ENCODE results near the gene PPP2R2C.

Gene PPP2R2C

GRCh38 chr4:6474705-6475457, 2.5 kb upstream of the PPP2R2C start:
- Histone ChIP-seq H3K23ac (ENCODE audit: low read length in 2 of 2) (no peak overlapping the region), H3K9ac (ENCODE audit: low read length) (no peak overlapping the region), H3K4me3 (ENCODE audit: insufficient read depth in 1 of 2, low read depth in 1 of 2, low read length in 2 of 2) (no peak overlapping the region), H2BK12ac (ENCODE audit: low read length in 2 of 2) (no peak overlapping the region), H3K18ac (ENCODE audit: low read depth in 1 of 2, low read length in 2 of 2) (no peak overlapping the region), H2AFZ (ENCODE audit: low read depth, low read length) (no peak overlapping the region), H2AK5ac (ENCODE audit: low read length, severe bottlenecking) (no peak overlapping the region), H3K79me1 (replicated peaks; ENCODE audit: low read length, poor library complexity, severe bottlenecking) (no peaks in the 10 kb centered on the region), H3K9me3 (ENCODE audit: control insufficient read depth, low read length) (no peaks in the 10 kb centered on the region), H3K4ac (ENCODE audit: low read depth in 1 of 2, low read length in 2 of 2) (no peak overlapping the region), H3K36me3 (ENCODE audit: control insufficient read depth in 1 of 2, insufficient read depth in 2 of 2, low read depth in 1 of 2, low read length in 2 of 2) (no peaks in the 10 kb centered on the region), H3K27ac (ENCODE audit: low read length, poor library complexity, severe bottlenecking) (no peak overlapping the region), H4K91ac (ENCODE audit: low read length) (no peak overlapping the region), H3K14ac (ENCODE audit: low read length in 2 of 2) (no peak overlapping the region), H3K4me2 (ENCODE audit: low read length, poor library complexity, severe bottlenecking) (no peak overlapping the region), H3K27me3 (ENCODE audit: control insufficient read depth in 1 of 2, insufficient read depth in 1 of 2, low read length in 2 of 2) (peaks cover 45 to 56% of the 10 kb centered on the region in 2 experiments), H4K8ac (ENCODE audit: low read length) (no peak overlapping the region), H3K4me1 (ENCODE audit: control insufficient read depth, insufficient read depth, low read depth, low read length) (peaks cover 16% of the 10 kb centered on the region), H2BK5ac (ENCODE audit: low read depth, low read length, poor library complexity, severe bottlenecking) (no peak overlapping the region), H2BK15ac (ENCODE audit: low read depth, poor library complexity, severe bottlenecking) (no peak overlapping the region), H2BK120ac (ENCODE audit: low read depth, low read length) (no peak overlapping the region)
- 79% methylated on average over 7 of the region's 9 CpGs for WGBS
- no peak for DNase-seq

- H3K27ac ChIP-seq (ENCODE audit: low read length, poor library complexity, severe bottlenecking): no peak overlapping the region
- H2BK12ac ChIP-seq (ENCODE audit: low read length in 2 of 2): no peak overlapping the region
- H4K91ac ChIP-seq (ENCODE audit: low read length): no peak overlapping the region
- H3K79me1 ChIP-seq (replicated peaks; ENCODE audit: low read length, poor library complexity, severe bottlenecking): no peaks in the 10 kb centered on the region
- H3K4ac ChIP-seq (ENCODE audit: low read depth in 1 of 2, low read length in 2 of 2): no peak overlapping the region
- no peaks in the 10 kb centered on the region for H3K36me3 ChIP-seq (ENCODE audit: control insufficient read depth in 1 of 2, insufficient read depth in 2 of 2, low read depth in 1 of 2, low read length in 2 of 2)
- H3K23ac ChIP-seq (ENCODE audit: low read length in 2 of 2): no peak overlapping the region
- H3K14ac ChIP-seq (ENCODE audit: low read length in 2 of 2): no peak overlapping the region
- WGBS: 60% methylated on average over 5 of the region's 5 CpGs
- no peak overlapping the region for H3K4me2 ChIP-seq (ENCODE audit: low read length, poor library complexity, severe bottlenecking)
- H2BK15ac ChIP-seq (ENCODE audit: low read depth, poor library complexity, severe bottlenecking): no peak overlapping the region
- no peaks in the 10 kb centered on the region for H3K9me3 ChIP-seq (ENCODE audit: control insufficient read depth, low read length)
- H2BK120ac ChIP-seq (ENCODE audit: low read depth, low read length): no peak overlapping the region
- peaks cover 16% of the 10 kb centered on the region for H3K4me1 ChIP-seq (ENCODE audit: control insufficient read depth, insufficient read depth, low read depth, low read length)
- no peak overlapping the region for H3K9ac ChIP-seq (ENCODE audit: low read length)
- no peak overlapping the region for H4K8ac ChIP-seq (ENCODE audit: low read length)
- H3K4me3 ChIP-seq (ENCODE audit: insufficient read depth in 1 of 2, low read depth in 1 of 2, low read length in 2 of 2): no peak overlapping the region
- no peak overlapping the region for H2AFZ ChIP-seq (ENCODE audit: low read depth, low read length)
- H2AK5ac ChIP-seq (ENCODE audit: low read length, severe bottlenecking): no peak overlapping the region
- no peak overlapping the region for H2BK5ac ChIP-seq (ENCODE audit: low read depth, low read length, poor library complexity, severe bottlenecking)
- no peak for DNase-seq
- H3K18ac ChIP-seq (ENCODE audit: low read depth in 1 of 2, low read length in 2 of 2): no peak overlapping the region
- peaks cover 50 to 62% of the 10 kb centered on the region in 2 experiments for H3K27me3 ChIP-seq (ENCODE audit: control insufficient read depth in 1 of 2, insufficient read depth in 1 of 2, low read length in 2 of 2)
Measured at GRCh38 chr4:6474053-6474568, 1.7 kb upstream of the PPP2R2C start.

- H3K18ac ChIP-seq (ENCODE audit: low read depth in 1 of 2, low read length in 2 of 2): no peak overlapping the region
- no peak overlapping the region for H2AK5ac ChIP-seq (ENCODE audit: low read length, severe bottlenecking)
- H3K14ac ChIP-seq (ENCODE audit: low read length in 2 of 2): no peak overlapping the region
- H2BK15ac ChIP-seq (ENCODE audit: low read depth, poor library complexity, severe bottlenecking): no peak overlapping the region
- H3K9me3 ChIP-seq (ENCODE audit: control insufficient read depth, low read length): no peaks in the 10 kb centered on the region
- H2BK5ac ChIP-seq (ENCODE audit: low read depth, low read length, poor library complexity, severe bottlenecking): no peak overlapping the region
- no peak overlapping the region for H3K9ac ChIP-seq (ENCODE audit: low read length)
- H3K4ac ChIP-seq (ENCODE audit: low read depth in 1 of 2, low read length in 2 of 2): no peak overlapping the region
- H3K4me1 ChIP-seq (ENCODE audit: control insufficient read depth, insufficient read depth, low read depth, low read length): peaks cover 16% of the 10 kb centered on the region
- H3K23ac ChIP-seq (ENCODE audit: low read length in 2 of 2): no peak overlapping the region
- H3K4me3 ChIP-seq (ENCODE audit: insufficient read depth in 1 of 2, low read depth in 1 of 2, low read length in 2 of 2): no peak overlapping the region
- no peak overlapping the region for H4K91ac ChIP-seq (ENCODE audit: low read length)
- no peak overlapping the region for H2AFZ ChIP-seq (ENCODE audit: low read depth, low read length)
- H3K36me3 ChIP-seq (ENCODE audit: control insufficient read depth in 1 of 2, insufficient read depth in 2 of 2, low read depth in 1 of 2, low read length in 2 of 2): no peaks in the 10 kb centered on the region
- no peak overlapping the region for H3K4me2 ChIP-seq (ENCODE audit: low read length, poor library complexity, severe bottlenecking)
- H2BK12ac ChIP-seq (ENCODE audit: low read length in 2 of 2): no peak overlapping the region
- WGBS: 46% methylated on average over 8 of the region's 9 CpGs
- no peak for DNase-seq
- no peak overlapping the region for H4K8ac ChIP-seq (ENCODE audit: low read length)
- no peak overlapping the region for H3K27ac ChIP-seq (ENCODE audit: low read length, poor library complexity, severe bottlenecking)
- H3K27me3 ChIP-seq (ENCODE audit: control insufficient read depth in 1 of 2, insufficient read depth in 1 of 2, low read length in 2 of 2): peaks cover 52 to 61% of the 10 kb centered on the region in 2 experiments
- H3K79me1 ChIP-seq (replicated peaks; ENCODE audit: low read length, poor library complexity, severe bottlenecking): no peaks in the 10 kb centered on the region
- no peak overlapping the region for H2BK120ac ChIP-seq (ENCODE audit: low read depth, low read length)
Measured at GRCh38 chr4:6473264-6474052, 1.0 kb upstream of the PPP2R2C start.

GRCh38 chr4:6472008-6472386, 417 bp downstream of the PPP2R2C start:
- no peak overlapping the region for H3K4ac ChIP-seq (ENCODE audit: low read depth in 1 of 2, low read length in 2 of 2)
- no peak for DNase-seq
- H3K27me3 ChIP-seq (ENCODE audit: control insufficient read depth in 1 of 2, insufficient read depth in 1 of 2, low read length in 2 of 2): peaks cover 66 to 67% of the 10 kb centered on the region in 2 experiments
- no peaks in the 10 kb centered on the region for H3K9me3 ChIP-seq (ENCODE audit: control insufficient read depth, low read length)
- H3K4me2 ChIP-seq (ENCODE audit: low read length, poor library complexity, severe bottlenecking): peak overlapping the region; percentile 8
- H2BK5ac ChIP-seq (ENCODE audit: low read depth, low read length, poor library complexity, severe bottlenecking): no peak overlapping the region
- peaks cover 16% of the 10 kb centered on the region for H3K4me1 ChIP-seq (ENCODE audit: control insufficient read depth, insufficient read depth, low read depth, low read length)
- H3K27ac ChIP-seq (ENCODE audit: low read length, poor library complexity, severe bottlenecking): no peak overlapping the region
- no peaks in the 10 kb centered on the region for H3K79me1 ChIP-seq (replicated peaks; ENCODE audit: low read length, poor library complexity, severe bottlenecking)
- no peak overlapping the region for H3K4me3 ChIP-seq (ENCODE audit: insufficient read depth in 1 of 2, low read depth in 1 of 2, low read length in 2 of 2)
- H2BK12ac ChIP-seq (ENCODE audit: low read length in 2 of 2): no peak overlapping the region
- no peak overlapping the region for H2AK5ac ChIP-seq (ENCODE audit: low read length, severe bottlenecking)
- no peak overlapping the region for H3K23ac ChIP-seq (ENCODE audit: low read length in 2 of 2)
- no peaks in the 10 kb centered on the region for H3K36me3 ChIP-seq (ENCODE audit: control insufficient read depth in 1 of 2, insufficient read depth in 2 of 2, low read depth in 1 of 2, low read length in 2 of 2)
- 3% methylated on average over 31 of the region's 44 CpGs for WGBS
- H2BK120ac ChIP-seq (ENCODE audit: low read depth, low read length): no peak overlapping the region
- H2BK15ac ChIP-seq (ENCODE audit: low read depth, poor library complexity, severe bottlenecking): no peak overlapping the region
- H3K18ac ChIP-seq (ENCODE audit: low read depth in 1 of 2, low read length in 2 of 2): no peak overlapping the region
- H2AFZ ChIP-seq (ENCODE audit: low read depth, low read length): no peak overlapping the region
- no peak overlapping the region for H4K8ac ChIP-seq (ENCODE audit: low read length)
- no peak overlapping the region for H3K9ac ChIP-seq (ENCODE audit: low read length)
- no peak overlapping the region for H4K91ac ChIP-seq (ENCODE audit: low read length)
- no peak overlapping the region for H3K14ac ChIP-seq (ENCODE audit: low read length in 2 of 2)
